Left ventricle myocardium inferior (tissue), 1 donor: ENCODE measurements around the gene ZNF529. TPM values are rescaled to one million over a fixed set of nuclear protein-coding genes. Genes with fewer than 3 reads are reported as not detected.
"Not testable (repeated sequence)": the region's sequence is repeated elsewhere in the genome, so short reads cannot be mapped to it uniquely, and the experiment has no call there.

ENCODE experiments used
- DNase-seq: peaks from one replicate; pipeline ENCODE4 v3.0.0-alpha.2; 2020
- H3K27ac ChIP-seq: fragments of 200-600 bp; replicated peaks from 2 replicates; pipeline ENCODE4 v1.8.0; 2021
- H3K27me3 ChIP-seq: fragments of 200-600 bp; 2 replicates; pipeline ENCODE4 v1.8.0; 2021; ENCODE audit warnings: low read depth
- H3K36me3 ChIP-seq: fragments of 200-600 bp; 2 replicates; pipeline ENCODE4 v1.8.0; 2021
- H3K4me1 ChIP-seq: fragments of 200-600 bp; 2 replicates; pipeline ENCODE4 v1.8.0; 2021
- H3K4me3 ChIP-seq: fragments of 200-600 bp; 2 replicates; pipeline ENCODE4 v1.8.0; 2021; ENCODE audit warnings: mild to moderate bottlenecking, moderate library complexity
- H3K9me3 ChIP-seq: fragments of 200-600 bp; replicated peaks from 2 replicates; pipeline ENCODE4 v1.8.0; 2021
- intact Hi-C: fragments of 100-400 bp; cut with micrococcal nuclease; formaldehyde crosslinking; loops from one replicate; pipeline ENCODE4 v1.11.0; 2022
- long read RNA-seq: library from polyadenylated mRNA; unstranded; transcript quantifications from one replicate; pipeline ENCODE4 v2.0.0, GENCODE V29; 2021
- total RNA-seq: library from RNA; stranded (reverse); fragmentation: NEBNext Ultra II Directional; extraction: Animal tissue kit (Norgen Biotek cat#: 25700); gene quantifications from one replicate; pipeline ENCODE4 v1.2.1, GENCODE V29; 2021
- TF ChIP-seq, protein P1 (sequence below): fragments of 200-600 bp; IDR thresholded peaks from 2 replicates; pipeline ENCODE4 v1.8.0; 2021; ENCODE audit warnings: antibody characterized with exemption, mild to moderate bottlenecking, borderline replicate concordance
- donor health status: DM: no; HTN: yes; CAD: no; lungs with severe emphysema.

Gene ZNF529
- total RNA-seq = 14.1 TPM
- long read RNA-seq, full-length matches to known transcripts = 6 of 11 reads
- long read RNA-seq, partial matches to known transcripts = 0 of 11 reads
- long read RNA-seq, other reads (novel, unspliced or antisense) = 5 of 11 reads

DNA sequence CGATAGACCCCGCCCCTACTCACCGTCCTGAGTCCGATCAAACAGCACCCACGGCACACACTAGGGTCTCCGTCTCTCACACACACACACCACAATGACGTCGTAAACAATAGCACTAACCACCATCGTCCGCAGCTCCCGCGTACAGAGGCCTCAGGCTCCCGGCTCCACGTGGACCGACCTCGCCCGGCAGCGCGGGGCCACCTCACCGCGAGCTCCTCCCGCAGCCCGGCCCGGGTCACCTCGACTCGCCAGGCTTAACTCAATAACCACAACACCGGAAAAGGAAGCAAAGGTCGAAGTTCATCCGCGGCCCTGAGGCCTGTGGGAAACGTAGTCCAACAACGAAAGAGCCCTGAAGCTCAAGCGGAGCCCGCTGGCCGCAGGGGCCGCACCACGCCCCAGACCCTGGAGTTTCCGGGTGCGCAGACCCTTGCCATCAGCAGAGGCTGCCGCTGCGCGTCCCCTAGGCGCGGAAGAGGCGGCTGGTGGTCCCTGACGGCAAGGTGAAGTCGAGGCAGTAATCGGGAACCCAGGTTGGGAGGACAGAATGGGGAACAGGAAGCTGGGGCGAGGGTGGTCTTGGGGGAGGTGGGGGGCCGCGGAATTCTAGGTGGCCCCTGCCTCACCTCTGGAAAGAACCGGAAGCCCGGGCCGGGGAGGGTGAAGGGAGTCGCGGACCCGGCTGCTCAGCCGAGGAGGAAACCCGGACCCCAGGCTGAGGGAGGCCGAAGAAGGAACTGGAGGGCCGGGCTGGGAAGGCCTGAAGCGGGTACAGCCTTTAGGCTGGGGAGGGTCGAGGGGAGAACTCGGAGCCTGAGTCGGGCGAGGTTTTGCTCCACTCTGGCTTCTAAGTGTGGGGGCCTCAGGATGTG lies at the start of gene ZNF529:
TSS of gene ZNF529 (minus strand) at position 273 of the 875 bp plus-strand sequence. CDS start 946 bp downstream, outside the sequence.
- intact Hi-C loops = no loop called here
- H3K4me1 ChIP-seq = peaks cover 39% of the 10 kb centered on the region
- H3K36me3 ChIP-seq = peaks cover 59% of the 10 kb centered on the region

DNA sequence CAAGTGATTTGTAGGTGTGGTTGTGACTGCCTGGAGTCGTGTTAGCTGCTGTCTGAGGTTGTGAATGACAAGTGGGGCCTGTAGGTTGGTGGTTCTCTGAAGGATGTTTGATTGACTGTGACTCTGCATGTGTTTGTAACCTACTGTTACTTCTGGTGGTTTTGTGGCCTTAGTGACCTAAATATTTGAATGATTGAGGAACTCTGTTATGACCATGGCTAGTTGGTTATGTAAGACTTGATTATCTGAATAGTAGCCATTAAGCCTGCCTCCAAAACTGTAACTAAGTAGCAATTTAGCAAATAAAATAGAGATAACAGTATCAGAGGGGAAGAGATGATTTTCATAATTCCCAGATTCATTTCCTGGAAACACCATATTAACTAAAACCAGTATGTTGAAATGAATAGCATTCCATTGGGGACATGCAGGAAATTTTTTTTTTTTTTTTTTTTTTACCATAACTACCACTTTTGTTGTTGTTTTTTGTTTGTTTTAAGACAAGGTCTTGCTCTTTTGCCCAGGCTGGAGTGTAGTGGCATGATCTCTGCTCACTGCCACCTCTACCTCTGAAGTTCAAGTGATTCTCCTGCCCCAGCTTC lies 32.9 kb upstream of the ZNF529 start:
- intact Hi-C loops = no loop called here

More for the DNA sequence above, at the start of gene ZNF529:
- no peaks in the 10 kb centered on the region for H3K27me3 ChIP-seq
- peak; percentile 87 for DNase-seq
- peak within 1 kb of the TSS; percentile 91 for H3K27ac ChIP-seq
- TF ChIP-seq, protein P1, sequence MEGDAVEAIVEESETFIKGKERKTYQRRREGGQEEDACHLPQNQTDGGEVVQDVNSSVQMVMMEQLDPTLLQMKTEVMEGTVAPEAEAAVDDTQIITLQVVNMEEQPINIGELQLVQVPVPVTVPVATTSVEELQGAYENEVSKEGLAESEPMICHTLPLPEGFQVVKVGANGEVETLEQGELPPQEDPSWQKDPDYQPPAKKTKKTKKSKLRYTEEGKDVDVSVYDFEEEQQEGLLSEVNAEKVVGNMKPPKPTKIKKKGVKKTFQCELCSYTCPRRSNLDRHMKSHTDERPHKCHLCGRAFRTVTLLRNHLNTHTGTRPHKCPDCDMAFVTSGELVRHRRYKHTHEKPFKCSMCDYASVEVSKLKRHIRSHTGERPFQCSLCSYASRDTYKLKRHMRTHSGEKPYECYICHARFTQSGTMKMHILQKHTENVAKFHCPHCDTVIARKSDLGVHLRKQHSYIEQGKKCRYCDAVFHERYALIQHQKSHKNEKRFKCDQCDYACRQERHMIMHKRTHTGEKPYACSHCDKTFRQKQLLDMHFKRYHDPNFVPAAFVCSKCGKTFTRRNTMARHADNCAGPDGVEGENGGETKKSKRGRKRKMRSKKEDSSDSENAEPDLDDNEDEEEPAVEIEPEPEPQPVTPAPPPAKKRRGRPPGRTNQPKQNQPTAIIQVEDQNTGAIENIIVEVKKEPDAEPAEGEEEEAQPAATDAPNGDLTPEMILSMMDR = no peak
- H3K9me3 ChIP-seq = peaks cover 23% of the 10 kb centered on the region
- H3K4me3 ChIP-seq = peak within 1 kb of the TSS; percentile 95

DNA sequence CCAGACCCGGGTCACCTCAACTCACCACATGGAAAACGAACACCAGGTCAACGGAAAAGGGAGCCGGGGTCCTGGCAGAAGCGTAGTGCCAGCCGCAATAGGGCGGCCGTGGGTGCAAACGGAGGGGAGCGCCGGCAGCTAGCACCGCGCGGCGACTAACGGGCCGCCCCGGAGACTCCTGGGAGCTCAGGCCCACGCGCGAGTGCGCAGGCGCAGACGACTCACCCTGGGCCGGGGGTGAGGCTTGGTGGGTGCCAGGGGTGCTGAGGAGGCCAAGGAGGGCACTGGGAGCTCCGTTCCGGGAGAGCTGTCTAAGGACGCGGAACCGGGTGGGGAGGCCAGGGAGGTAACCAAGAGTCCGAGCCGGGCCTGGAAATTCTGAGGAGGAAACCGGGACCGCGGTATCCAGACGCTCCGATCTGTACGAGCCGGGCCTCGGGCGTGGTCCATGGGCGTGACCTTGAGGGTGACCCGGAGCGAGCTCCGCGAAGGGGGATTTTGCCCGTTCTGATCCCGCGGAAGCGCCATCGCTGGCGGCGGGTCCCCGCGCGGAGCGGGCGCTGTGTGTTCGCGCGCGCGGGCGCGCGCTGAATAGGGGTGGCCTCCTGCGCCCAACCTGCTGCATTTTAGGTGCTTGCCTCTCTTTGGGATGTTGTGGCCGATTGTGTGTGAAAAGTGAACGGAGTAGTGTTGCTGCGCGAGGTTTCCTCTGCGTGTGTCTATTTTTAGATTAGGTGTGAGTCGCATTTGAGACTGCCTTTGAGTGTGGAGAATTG lies 32.2 kb upstream of the ZNF529 start, which contains the start of gene ZNF382:
TSS of gene ZNF382 (plus strand) at position 213 of the 776 bp plus-strand sequence. CDS start 4,602 bp downstream, outside the sequence.
- Histone ChIP-seq H3K9me3 (peaks cover 10% of the 10 kb centered on the region), H3K4me1 (peaks cover 30% of the 10 kb centered on the region), H3K36me3 (peaks cover 30% of the 10 kb centered on the region), H3K27me3 (no peaks in the 10 kb centered on the region), H3K4me3 (peak within 1 kb of the TSS; percentile 92), H3K27ac (peak within 1 kb of the TSS; percentile 93)
- TF ChIP-seq, protein P1 = no peak
- DNase-seq = peak; percentile 83
- intact Hi-C loops = no loop called here

More for the DNA sequence above, 32.9 kb upstream of the ZNF529 start:
- peak overlapping the region; percentile 92 for H3K4me3 ChIP-seq
- H3K4me1 ChIP-seq = peaks cover 30% of the 10 kb centered on the region
- peak overlapping the region; percentile 93 for H3K27ac ChIP-seq
- H3K27me3 ChIP-seq = no peaks in the 10 kb centered on the region
- H3K36me3 ChIP-seq = peaks cover 37% of the 10 kb centered on the region
- H3K9me3 ChIP-seq = peaks cover 13% of the 10 kb centered on the region
- no peak for DNase-seq
- TF ChIP-seq, protein P1 = no peak

DNA sequence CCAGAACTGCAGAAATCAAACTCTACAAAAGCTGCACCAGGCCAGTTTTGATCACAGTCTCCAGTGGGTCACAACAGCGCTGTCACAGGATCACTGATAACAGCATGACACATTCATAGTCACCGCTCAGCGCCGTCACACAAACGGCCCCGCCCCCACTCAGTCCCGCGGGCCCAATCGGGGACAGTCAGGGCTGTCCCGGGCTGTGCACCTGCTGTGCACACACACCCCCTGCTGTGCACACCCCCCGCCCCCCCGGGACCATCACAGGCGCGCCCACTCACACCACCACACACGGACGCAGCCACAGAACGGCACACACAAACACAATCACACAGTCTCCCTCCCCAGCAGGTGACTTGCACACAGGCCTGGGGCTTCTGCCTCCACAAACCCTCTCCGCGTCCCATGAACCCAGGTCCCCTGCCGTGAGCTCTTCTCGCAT lies 31.6 kb upstream of the ZNF529 start:
- DNase-seq = peak; percentile 74

DNA sequence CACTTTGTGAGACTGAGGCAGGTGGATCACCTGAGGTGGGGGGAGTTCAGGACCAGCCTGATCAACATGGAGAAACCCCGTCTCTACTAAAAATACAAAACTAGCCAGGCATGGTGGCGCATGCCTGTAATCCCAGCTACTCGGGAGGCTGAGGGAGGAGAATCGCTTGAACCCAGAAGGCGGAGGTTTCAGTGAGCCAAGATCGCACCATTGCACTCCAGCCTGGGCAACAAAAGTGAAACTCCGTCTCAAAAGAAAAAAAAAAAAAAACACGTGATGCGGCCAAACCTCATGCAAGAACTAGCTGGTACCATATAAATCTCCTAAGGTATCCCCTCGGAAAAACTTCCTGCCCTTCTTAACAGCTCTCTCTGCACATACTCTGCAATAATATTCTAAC lies 29.6 kb upstream of the ZNF529 start:
- H3K4me3 ChIP-seq, intact Hi-C loops, H3K9me3 ChIP-seq, DNase-seq, H3K27ac ChIP-seq, H3K27me3 ChIP-seq, H3K36me3 ChIP-seq: not testable (repeated sequence)
- H3K4me1 ChIP-seq = peaks cover 30% of the 10 kb centered on the region

More for the DNA sequence above, 31.6 kb upstream of the ZNF529 start:
- H3K9me3 ChIP-seq = peaks cover 10% of the 10 kb centered on the region
- TF ChIP-seq, protein P1 = no peak
- H3K4me3 ChIP-seq = peak overlapping the region; percentile 92
- peak overlapping the region; percentile 93 for H3K27ac ChIP-seq
- no peaks in the 10 kb centered on the region for H3K27me3 ChIP-seq
- intact Hi-C loops = no loop called here
- H3K4me1 ChIP-seq = peaks cover 30% of the 10 kb centered on the region
- peaks cover 24% of the 10 kb centered on the region for H3K36me3 ChIP-seq
